ENCODE results near the gene H2BW1. TPM values are rescaled to one million over a fixed set of nuclear protein-coding genes. Genes with fewer than 3 reads are reported as not detected.
"Not testable (repeated sequence)": the region's sequence is repeated elsewhere in the genome, so short reads cannot be mapped to it uniquely, and the experiment has no call there.

H2BW1 gene
- total RNA-seq, 1 experiment from 2014 or later, result not detected

GRCh38 chrX:103999234-103999633, 14.3 kb downstream of the H2BW1 start:
- TF ChIP-seq, protein P1, sequence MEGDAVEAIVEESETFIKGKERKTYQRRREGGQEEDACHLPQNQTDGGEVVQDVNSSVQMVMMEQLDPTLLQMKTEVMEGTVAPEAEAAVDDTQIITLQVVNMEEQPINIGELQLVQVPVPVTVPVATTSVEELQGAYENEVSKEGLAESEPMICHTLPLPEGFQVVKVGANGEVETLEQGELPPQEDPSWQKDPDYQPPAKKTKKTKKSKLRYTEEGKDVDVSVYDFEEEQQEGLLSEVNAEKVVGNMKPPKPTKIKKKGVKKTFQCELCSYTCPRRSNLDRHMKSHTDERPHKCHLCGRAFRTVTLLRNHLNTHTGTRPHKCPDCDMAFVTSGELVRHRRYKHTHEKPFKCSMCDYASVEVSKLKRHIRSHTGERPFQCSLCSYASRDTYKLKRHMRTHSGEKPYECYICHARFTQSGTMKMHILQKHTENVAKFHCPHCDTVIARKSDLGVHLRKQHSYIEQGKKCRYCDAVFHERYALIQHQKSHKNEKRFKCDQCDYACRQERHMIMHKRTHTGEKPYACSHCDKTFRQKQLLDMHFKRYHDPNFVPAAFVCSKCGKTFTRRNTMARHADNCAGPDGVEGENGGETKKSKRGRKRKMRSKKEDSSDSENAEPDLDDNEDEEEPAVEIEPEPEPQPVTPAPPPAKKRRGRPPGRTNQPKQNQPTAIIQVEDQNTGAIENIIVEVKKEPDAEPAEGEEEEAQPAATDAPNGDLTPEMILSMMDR (IDR thresholded peaks at IDR 0.05; ENCODE audit: insufficient read depth in 1 of 2, low read depth in 1 of 2, low read length in 1 of 2, severe bottlenecking in 1 of 2, unreplicated experiment in 1 of 2), result no peak
- Histone ChIP-seq H3K36me3 (ENCODE audit: control insufficient read depth, insufficient read depth, low read length) (no peaks in the 10 kb centered on the region), H3K9me3 (no peaks in the 10 kb centered on the region), H3K27me3 (replicated peaks; ENCODE audit: control insufficient read depth, insufficient read depth, low read length) (no peaks in the 10 kb centered on the region), H3K4me3 (ENCODE audit: low read depth, low read length) (no peak overlapping the region), H3K4me1 (peaks cover 10% of the 10 kb centered on the region; the same call in 1 of the 2 replicates)
- no peak overlapping the region for H3K4me3 Mint-ChIP-seq (ENCODE audit: unreplicated experiment)
- H3K36me3 Mint-ChIP-seq (ENCODE audit: insufficient read depth, unreplicated experiment), result no peaks in the 10 kb centered on the region
- H3K9me3 Mint-ChIP-seq (ENCODE audit: unreplicated experiment), result no peaks in the 10 kb centered on the region
- POLR2A ChIA-PET, result no interaction called here
- CTCF ChIA-PET, result no interaction called here
- no peaks in the 10 kb centered on the region for H3K4me1 Mint-ChIP-seq (ENCODE audit: low read depth, unreplicated experiment)
- H3K27me3 Mint-ChIP-seq (ENCODE audit: insufficient read depth, unreplicated experiment), result no peaks in the 10 kb centered on the region
- intact Hi-C loops (cut with micrococcal nuclease; ENCODE audit: unreplicated experiment), result no loop called here
- BruUV-seq (replicated peaks), result no TSS peak
- no peak for DNase-seq
- H3K27ac Mint-ChIP-seq (ENCODE audit: unreplicated experiment), result no peak overlapping the region

DNA sequence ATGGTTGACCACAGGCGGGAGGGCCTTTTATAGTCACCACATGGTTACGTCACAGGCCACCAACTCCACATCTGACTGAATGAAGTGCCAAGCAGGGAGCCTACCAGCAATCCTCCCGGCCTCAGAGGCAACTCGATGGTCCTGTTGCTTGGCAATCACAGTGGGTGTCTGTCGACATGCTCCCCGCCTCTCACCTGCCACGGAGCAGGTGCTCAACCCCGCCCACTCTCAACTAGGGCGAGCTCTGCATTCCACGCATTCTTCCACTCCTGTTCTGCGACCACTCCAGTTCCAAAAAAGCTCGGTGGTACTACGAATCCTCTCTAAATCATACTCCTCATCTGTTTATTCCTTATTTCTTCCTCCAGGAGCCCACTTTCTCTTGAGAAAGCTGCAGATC, 30.0 kb downstream of the H2BW1 start:
- H3K36me3 ChIP-seq (ENCODE audit: control insufficient read depth, insufficient read depth, low read length); H3K36me3 Mint-ChIP-seq (ENCODE audit: insufficient read depth, unreplicated experiment); H3K4me3 ChIP-seq (ENCODE audit: low read depth, low read length); H3K4me1 Mint-ChIP-seq (ENCODE audit: low read depth, unreplicated experiment); H3K27ac Mint-ChIP-seq (ENCODE audit: unreplicated experiment); CTCF ChIA-PET; BruUV-seq (replicated peaks); H3K4me1 ChIP-seq; intact Hi-C loops (cut with micrococcal nuclease; ENCODE audit: unreplicated experiment); H3K9me3 Mint-ChIP-seq (ENCODE audit: unreplicated experiment); H3K9me3 ChIP-seq; POLR2A ChIA-PET; H3K27me3 ChIP-seq (replicated peaks; ENCODE audit: control insufficient read depth, insufficient read depth, low read length); DNase-seq; H3K4me3 Mint-ChIP-seq (ENCODE audit: unreplicated experiment); H3K27me3 Mint-ChIP-seq (ENCODE audit: insufficient read depth, unreplicated experiment): not testable (repeated sequence)

DNA sequence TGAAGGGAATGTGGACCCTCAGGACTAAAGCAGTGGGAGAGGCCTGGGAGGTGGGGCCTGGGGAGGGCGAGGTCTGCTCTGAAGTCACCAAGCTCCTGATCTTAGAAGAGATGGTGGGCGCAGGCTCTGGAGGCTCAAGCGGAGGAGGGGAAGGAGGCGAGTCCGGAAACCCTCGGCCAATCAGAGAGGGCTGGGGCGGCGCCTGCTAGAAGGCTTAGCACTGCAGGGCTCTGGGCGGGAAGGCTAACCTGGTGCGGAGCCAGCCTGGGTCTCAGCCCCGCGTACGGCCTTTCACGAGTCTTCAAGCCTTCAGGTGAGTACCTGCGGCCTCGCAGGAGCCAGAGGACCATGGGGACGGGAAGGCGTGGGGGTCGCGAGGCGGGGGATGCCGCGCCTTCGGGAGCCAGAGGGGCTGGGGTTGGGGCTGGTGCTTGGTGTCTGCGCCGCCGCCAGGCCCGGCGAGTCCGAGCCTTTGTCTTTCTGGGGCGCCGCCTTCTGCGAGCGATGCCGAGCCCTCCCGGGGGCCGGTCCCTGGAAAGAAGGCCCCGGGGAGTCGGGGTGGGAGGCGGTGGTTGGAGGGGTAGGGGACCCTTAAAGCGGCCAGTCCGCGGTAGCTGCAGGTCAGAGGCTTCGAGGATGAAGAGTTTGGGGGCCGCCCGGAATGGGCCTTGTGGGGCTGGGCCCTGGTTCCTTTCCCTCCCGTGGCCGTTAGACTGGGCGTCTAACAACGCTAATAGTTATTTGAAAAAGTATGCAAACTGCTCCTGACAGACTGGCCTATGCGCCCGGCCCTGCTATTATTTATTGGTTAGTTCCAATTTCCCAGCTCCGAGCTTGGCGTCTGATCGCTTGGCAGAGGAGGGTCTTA, 50.9 kb downstream of the H2BW1 start, which contains the start of gene TMSB15B:
Gene TMSB15B (plus strand): TSS at position 217 of the 868 bp plus-strand sequence.
- DNase-seq; POLR2A ChIA-PET; H3K27ac Mint-ChIP-seq (ENCODE audit: unreplicated experiment); H3K36me3 Mint-ChIP-seq (ENCODE audit: insufficient read depth, unreplicated experiment); H3K27me3 Mint-ChIP-seq (ENCODE audit: insufficient read depth, unreplicated experiment); H3K4me1 ChIP-seq; CTCF ChIA-PET; H3K27me3 ChIP-seq (replicated peaks; ENCODE audit: control insufficient read depth, insufficient read depth, low read length); H3K4me3 Mint-ChIP-seq (ENCODE audit: unreplicated experiment); H3K36me3 ChIP-seq (ENCODE audit: control insufficient read depth, insufficient read depth, low read length); intact Hi-C loops (cut with micrococcal nuclease; ENCODE audit: unreplicated experiment); H3K4me3 ChIP-seq (ENCODE audit: low read depth, low read length); H3K9me3 Mint-ChIP-seq (ENCODE audit: unreplicated experiment); BruUV-seq (replicated peaks); H3K4me1 Mint-ChIP-seq (ENCODE audit: low read depth, unreplicated experiment); H3K9me3 ChIP-seq: not testable (repeated sequence)

Other genes starting within 250 kb of the H2BW1 start
- gene PLP1, start 236.9 kb downstream of the H2BW1 start, total RNA-seq (2022), result 3.4 and 3.6 TPM in 2 replicates
- gene RAB9B, start 181.5 kb downstream of the H2BW1 start, total RNA-seq (2022), result 1.4 and 1.6 TPM in 2 replicates
- gene TMSB15B, start 51.1 kb downstream of the H2BW1 start, total RNA-seq (2022), result 17.7 and 20.4 TPM in 2 replicates
- not detected in 2 replicates for gene H2BW2, start 26.2 kb upstream of the H2BW1 start, total RNA-seq (2022)
- 3.2 and 3.6 TPM in 2 replicates for gene TMSB15C, start 62.5 kb upstream of the H2BW1 start, total RNA-seq (2022)
- 0.77 and 0.95 TPM in 2 replicates for gene ZCCHC18, start 98.8 kb upstream of the H2BW1 start, total RNA-seq (2022)
- gene SLC25A53, start 143.3 kb upstream of the H2BW1 start, total RNA-seq (2022), result 3.2 and 4.1 TPM in 2 replicates
- 18.5 and 19.1 TPM in 2 replicates for gene FAM199X, start 152.7 kb upstream of the H2BW1 start, total RNA-seq (2022)
- not detected in 2 replicates for gene ESX1, start 241.2 kb upstream of the H2BW1 start, total RNA-seq (2022)

Data from Caco-2 (cell line).